SKM-1 (cell line): Measurements from ENCODE around the gene KCNQ2.

Experiments used
- DNase-seq: peaks from one replicate; lab custom pipeline; 2025; ENCODE audit not compliant: unreplicated experiment; lab: John Stamatoyannopoulos, UW

Gene KCNQ2

DNA sequence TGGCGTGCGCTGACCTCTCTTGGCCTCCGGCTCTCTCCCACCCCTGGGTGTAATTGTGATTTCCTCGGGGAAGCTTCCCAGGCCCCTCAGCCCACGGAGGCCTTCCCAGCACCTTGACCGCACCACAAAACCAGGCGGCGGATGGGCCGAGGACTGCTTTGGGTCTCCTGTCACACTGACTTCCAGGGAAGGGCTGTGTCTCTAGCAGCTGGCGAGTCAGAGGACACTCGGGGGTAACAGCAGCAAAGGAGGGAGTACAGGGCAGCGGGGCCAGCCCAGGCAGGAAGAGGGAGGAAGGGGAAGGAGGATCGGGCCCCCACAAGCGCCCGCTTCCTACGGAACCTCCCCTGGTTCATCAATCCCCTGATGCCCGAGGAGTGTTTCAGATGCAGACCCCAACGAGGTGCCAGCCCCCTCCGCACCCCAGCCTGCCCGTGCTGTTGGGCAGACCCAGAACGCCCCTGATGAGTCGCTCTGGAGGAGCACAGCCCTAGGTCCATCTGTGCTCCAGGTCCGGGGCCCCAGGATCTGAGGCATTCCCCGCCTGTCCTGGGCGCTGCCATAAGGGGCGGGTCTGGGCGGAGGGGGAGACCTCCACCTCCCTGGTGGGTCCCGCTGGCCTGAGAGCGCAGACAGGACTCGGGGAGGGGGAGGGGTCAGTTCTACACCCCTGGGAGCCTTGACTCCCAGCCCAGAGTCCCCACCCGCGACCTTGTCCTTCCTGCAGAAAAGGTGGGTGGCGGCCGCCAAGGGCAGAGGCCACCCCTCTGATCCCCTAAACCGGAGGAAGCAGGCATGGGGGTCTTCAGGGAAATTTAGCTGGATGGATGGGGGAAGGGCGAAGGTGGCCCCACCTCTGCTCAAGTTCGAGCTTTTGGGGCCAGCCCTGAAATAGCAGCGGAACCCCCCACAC is 112.3 kb downstream of the KCNQ2 start:
- DNase-seq = no peak

DNA sequence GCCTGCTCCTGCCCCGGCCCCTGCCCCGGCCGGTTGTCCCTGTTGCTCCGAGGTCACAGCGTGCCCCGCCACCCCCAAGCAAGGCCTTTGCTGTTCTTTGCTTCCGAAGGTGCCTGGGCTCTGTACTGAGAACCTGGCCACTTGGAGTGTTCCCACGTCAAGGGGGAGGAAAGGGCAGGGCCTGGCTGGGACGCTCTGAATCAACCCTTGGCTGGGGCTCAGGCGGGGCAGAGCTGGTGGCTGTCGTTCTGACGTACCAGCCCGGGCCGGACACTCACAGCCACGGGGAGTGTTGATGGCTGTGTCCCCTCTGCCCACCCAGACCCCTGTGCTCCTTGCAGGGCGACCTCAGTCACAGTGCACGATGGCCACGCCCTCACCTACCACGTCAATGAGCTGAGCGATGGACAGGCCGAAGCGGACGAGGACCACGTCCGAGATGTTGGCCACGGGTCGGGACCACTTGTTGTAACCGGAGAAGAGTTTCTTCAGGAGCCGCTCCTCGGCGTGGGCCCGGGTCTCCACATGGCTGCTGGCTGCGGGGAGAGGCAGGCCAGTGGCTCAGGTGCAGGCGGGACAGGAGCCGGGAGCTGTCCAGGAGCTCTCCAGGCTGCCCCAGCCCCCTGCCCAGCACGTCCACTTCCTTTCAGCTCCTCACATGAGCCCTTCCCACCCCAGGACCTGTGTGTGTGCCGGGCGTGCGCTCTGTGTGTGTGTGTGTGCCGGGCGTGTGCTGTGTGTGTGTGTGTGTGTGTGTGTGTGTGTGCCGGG is 113.1 kb downstream of the KCNQ2 start:
- DNase-seq = no peak

DNA sequence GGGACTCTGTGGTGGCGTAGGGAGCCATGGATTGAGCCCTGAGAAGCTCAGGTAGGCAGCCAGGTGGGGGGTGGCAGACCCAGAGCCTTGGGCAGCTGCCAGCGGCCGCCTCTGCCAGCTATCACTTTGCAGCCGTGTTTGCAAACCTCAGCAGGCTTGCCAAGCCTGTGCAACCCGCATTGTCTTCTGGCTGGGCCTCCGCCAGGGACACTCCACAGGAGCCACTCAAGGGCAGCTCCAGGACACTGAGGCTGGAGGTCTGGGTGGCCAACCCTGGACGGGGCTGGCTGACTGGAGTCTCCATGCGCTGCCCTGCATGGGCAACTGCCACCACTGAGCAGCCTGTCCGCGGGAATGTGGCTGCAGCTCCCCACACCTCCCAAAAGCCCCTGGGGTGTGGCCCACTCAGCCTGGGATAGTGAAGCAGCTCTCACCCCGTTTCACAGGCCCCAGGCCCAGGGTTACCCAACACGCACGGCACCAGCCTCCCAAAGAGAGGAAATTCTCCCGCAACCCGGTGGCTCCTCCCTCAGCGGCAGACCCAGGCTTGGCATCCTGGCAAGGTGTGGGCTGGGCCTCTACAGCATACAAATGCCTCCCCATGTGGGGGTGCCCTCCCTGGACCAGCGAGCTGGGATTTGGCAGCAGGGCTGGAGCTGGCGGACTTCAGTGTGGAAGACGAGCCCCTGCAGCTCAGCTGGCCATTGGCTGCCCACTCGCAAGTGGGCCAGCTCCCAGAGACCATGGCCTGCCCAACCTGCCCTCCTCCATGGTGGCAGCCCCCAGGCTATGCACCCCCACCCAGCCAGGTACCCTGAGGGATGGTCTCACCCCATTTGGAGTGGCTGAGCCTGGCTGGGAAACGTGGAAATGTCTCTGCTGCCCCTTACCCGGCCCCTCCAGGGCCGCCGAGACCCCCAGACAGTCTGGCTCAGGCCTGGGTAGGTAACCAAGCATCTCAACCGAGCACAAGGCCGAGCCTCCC is 114.2 kb downstream of the KCNQ2 start:
- no peak for DNase-seq

DNA sequence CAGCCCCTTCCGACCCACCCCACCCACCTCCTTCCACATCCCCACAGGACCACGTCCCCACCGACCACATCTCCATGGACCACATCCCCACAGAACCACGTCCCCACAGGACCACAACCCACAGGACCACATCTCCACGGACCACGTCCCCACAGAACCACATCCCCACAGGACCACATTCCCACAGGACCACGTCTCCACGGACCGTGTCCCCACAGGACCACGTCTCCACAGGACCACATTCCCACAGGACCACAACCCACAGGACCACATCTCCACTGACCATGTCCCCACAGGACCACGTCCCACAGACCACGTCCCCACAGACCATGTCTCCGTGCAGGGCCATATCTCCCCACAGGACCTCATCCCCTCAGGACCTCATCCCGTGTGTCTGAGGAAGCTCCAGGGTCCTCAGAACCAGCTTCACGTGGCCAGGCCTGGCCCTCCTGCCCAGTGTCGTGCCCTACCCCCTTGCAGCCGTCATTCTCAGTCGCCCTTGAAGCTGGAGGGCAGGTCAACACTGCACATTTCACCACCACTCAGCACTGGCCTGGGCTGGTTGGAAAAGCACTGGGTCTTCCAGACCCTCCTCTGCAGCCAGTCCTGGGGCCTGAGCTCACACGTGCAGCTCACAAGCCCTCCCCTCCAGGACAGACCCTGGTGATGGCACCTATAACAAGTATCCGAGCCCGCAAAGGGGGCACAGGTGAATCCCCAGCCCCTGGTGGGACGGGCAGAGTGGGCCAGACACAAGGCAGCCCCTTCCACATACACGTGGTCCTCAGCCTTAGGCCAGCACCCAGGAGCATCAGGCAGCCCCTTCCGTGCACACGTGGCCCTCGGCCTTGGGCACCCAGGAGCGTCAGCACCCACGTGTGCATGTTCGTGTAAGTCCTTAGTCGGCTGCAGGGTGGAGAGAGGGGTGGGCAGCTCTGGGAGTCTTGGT is 115.2 kb downstream of the KCNQ2 start:
- no peak for DNase-seq

- no peak for DNase-seq
These were observed 115.9 kb downstream of the KCNQ2 start for GRCh38 chr20:63356511-63356910.

- no peak for DNase-seq
These were observed 116.6 kb downstream of the KCNQ2 start for GRCh38 chr20:63355781-63356295.

DNA sequence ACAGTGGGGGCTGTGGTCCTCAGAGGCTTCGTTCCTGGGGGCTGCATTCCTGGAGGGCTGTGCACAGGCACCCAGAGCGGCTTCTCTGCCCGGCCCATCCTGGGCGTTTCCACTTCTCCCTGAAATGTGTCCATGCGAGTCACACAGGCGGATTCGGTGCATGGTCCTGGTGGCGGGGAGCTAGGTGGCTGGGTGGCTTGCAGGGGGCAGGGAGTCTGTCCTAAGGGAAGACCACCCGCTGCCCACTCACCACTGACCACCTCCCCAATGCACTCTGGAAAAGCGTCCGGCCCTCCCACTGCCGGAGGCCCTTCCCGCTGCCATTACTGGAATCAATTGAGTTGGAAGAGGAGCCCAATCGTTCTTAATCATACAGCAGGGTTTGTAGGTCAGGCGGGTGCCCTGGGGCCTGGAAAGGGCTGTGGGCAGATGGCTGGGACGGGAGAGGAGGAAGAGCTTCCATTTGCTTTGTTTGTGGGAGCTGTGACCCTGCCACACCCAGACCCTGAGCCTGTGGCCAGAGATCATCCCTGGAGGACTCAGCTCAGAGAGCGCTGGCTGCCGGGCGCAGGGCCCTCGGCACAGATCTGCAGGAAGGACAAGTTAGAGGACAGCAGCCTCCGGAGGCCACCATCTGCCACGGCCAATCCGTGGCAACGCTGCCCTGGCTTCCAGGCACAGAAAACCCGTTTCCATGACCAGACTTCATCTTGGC is 117.7 kb downstream of the KCNQ2 start:
- DNase-seq = no peak

DNA sequence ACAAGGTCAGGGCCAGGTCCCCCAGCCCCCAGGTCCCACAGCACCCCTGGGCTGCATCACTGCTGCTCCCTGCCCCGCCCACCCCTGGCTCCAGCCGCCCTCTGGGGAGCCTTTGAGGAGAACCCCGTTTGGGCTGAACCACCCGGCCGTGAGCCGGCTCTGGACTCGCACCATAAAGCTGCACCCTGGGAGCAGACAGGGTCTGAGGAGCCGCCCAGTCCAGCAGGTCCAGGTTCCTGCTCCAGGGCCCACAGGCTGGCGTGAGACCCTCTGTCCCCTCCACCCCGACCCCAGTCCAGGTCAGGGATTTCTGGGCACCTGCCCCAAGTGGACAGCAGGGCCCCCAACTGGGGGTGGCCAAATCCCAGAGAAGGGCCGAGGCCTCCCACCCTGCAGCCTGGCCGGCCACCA is 119.6 kb downstream of the KCNQ2 start:
- no peak for DNase-seq

DNA sequence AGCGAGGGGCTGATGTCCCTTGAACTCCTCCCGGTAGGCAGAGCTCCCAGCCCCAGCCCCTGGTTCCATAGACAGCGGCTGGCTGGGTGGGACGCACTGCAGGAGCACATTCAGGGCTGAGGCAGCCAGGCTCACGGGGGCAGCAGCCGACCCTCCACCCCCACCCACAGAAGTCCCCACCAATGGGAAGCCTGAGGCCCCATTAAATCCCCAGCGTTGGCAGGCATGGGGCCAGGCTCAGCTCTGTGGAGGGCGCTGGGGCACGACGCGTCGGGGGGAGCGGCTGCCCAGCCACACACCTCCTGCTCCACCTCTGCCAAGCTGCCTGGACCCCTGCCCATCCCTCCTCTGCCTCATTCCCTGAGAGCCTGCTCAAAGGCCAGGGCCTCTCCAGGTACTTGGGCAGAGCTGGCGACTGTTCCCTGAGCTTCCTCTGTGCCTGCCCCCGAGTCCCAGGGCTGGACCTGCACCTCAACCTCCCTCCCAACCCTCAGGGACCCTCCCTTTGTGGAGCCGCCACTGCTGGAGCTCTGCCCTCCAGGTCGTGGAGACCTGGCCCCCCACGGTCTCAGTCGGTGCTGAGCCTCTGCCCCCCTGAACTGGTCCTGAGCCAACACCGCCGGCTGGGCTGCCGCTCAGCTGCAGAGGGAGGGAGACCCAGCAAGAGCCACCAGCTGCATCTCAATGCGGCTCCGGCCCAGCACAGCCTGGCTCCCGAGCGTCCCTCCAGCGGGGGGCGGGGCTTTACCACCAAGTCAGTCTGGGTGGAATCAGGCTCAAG is 120.5 kb downstream of the KCNQ2 start:
- no peak for DNase-seq

- DNase-seq = no peak
These were observed 121.1 kb downstream of the KCNQ2 start for GRCh38 chr20:63351326-63351700.

DNA sequence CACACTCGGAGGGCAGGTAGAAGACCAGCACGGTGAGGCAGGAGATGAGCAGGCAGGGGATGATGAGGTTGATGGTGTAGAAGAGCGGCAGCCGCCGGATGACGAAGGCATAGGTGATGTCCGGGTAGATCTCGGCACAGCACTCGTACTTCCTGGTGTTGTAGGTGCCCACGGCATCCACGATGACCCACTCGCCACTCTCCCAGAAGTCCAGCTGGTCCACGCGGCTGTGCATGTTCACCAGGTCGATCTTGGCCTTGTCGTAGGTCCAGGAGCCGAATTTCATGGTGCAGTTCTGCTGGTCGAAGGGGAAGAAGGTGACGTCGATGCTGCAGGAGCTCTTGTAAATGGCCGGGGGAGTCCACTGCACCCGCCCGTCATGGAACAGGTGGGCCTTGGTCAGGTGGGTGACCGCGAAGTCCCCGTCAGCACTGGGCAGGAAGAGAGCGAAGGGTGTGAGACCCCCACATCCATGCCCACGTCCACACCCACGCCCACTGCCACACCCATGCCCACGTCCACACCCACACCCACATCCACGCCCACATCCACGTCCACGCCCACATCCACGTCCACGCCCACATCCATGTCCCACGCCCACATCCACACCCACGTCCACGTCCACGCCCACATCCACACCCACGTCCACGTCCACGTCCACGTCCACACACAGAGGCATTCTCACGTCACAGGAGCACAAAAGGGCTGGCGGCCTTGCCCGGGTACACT is 121.7 kb downstream of the KCNQ2 start:
- DNase-seq = no peak
